Body of pancreas (tissue), 4 donors: Measurements from ENCODE around the gene TGFBI. TPM values are rescaled to one million over a fixed set of nuclear protein-coding genes. Genes with fewer than 3 reads are reported as not detected.
"Not testable (repeated sequence)": the region's sequence is repeated elsewhere in the genome, so short reads cannot be mapped to it uniquely, and the experiment has no call there.

Experiments used
- ATAC-seq: fragments of 150-250 bp; one replicate; pipeline ENCODE4 v1.9.1; 2016
- DNase-seq, 4 donors: peaks; one replicate each; pipeline ENCODE4 v3.0.0-alpha.2; 2019
- H3K27ac ChIP-seq, 4 donors: fragments of 200-600 bp; sonication (generic); 1 replicate in 3 of 4; 2 replicates in 1 of 4; pipeline versions ENCODE4 v1.5.1 to v1.6.1; 2016 to 2019; ENCODE audit warnings: mild to moderate bottlenecking in 1 of 4, mixed read lengths in 1 of 4, moderate library complexity in 1 of 4
- H3K27me3 ChIP-seq, 2 donors: fragments of 200-600 bp; sonication (generic); one replicate each; pipeline ENCODE4 v1.6.0; 2016; ENCODE audit warnings: mild to moderate bottlenecking in 1 of 2
- H3K36me3 ChIP-seq, 2 donors: fragments of 200-600 bp; sonication (generic); replicated peaks in 1 of 2; 2 replicates each; pipeline ENCODE4 v1.5.1; 2016; ENCODE audit warnings: low read depth in 2 of 2; ENCODE audit not compliant: insufficient read depth in 1 of 2
- H3K4me1 ChIP-seq: fragments of 200-600 bp; sonication (generic); one replicate; pipeline ENCODE4 v1.6.0; 2016
- H3K4me3 ChIP-seq, 2 donors: fragments of 200-600 bp; sonication (generic); 1 replicate in 1 of 2; 2 replicates in 1 of 2; pipeline ENCODE4 v1.5.1; 2016 to 2019
- H3K9me3 ChIP-seq, 3 donors: fragments of 200-600 bp; sonication (generic); 1 replicate in 2 of 3; 2 replicates in 1 of 3; pipeline ENCODE4 v1.5.1; 2016
- CTCF ChIP-seq, 7 experiments: fragments of 450-650 bp in 4 of 7; fragments of 200-600 bp in 3 of 7; sonication (generic) in 3 of 7; IDR thresholded peaks; one replicate each; pipeline ENCODE4 v1.5.1; 2016 to 2019; ENCODE audit warnings: antibody characterized with exemption in 7 of 7
- POLR2A ChIP-seq, 3 donors: fragments of 450-650 bp; IDR thresholded peaks; one replicate each; pipeline ENCODE4 v1.6.1; 2016; ENCODE audit warnings: antibody characterized with exemption in 3 of 3, mild to moderate bottlenecking in 2 of 3
- WGBS, 2 donors: methylation state at CpG; one replicate each; pipeline ENCODE4 v1.1.5; 2017; 5-methylcytosine and 5-hydroxymethylcytosine counted together
- intact Hi-C: fragments of 100-400 bp; cut with DNase I; formaldehyde crosslinking; loops from one replicate; pipeline ENCODE4 v1.15.1; 2023
- total RNA-seq, 2 donors: library from RNA; depleted of rRNA; stranded (reverse); fragments of >200 nt; gene quantifications; one replicate each; pipeline ENCODE4 v1.1.0, GENCODE V29; 2016

TGFBI gene
- total RNA-seq, 2 donors from 2014 or later, result 7.6 to 23.9 TPM

GRCh38 chr5:136042156-136042555, 13.4 kb downstream of the TGFBI start:
- no peak for DNase-seq
- Histone ChIP-seq H3K4me3 (no peak overlapping the region), H3K27ac (no peak overlapping the region), H3K4me1 (no peaks in the 10 kb centered on the region), H3K36me3 (no peaks in the 10 kb centered on the region), H3K9me3 (no peaks in the 10 kb centered on the region), H3K27me3 (no peaks in the 10 kb centered on the region)
- no peak for TF ChIP-seq POLR2A (IDR thresholded peaks at IDR 0.05)
- TF ChIP-seq CTCF (IDR thresholded peaks at IDR 0.05), result no peak
- WGBS, 2 donors, result 50 to 53% methylated on average over 1 of the region's 1 CpG
- intact Hi-C loops, result no loop called here
- ATAC-seq, result no peak

GRCh38 chr5:136042665-136043121, 13.9 kb downstream of the TGFBI start:
- no peaks in the 10 kb centered on the region for H3K9me3 ChIP-seq
- DNase-seq, result no peak
- ATAC-seq, result no peak
- no peak overlapping the region for H3K4me3 ChIP-seq
- H3K27ac ChIP-seq, result no peak overlapping the region
- no peaks in the 10 kb centered on the region for H3K4me1 ChIP-seq
- TF ChIP-seq POLR2A (IDR thresholded peaks at IDR 0.05), result no peak
- no peak for TF ChIP-seq CTCF (IDR thresholded peaks at IDR 0.05)
- intact Hi-C loops, result no loop called here
- H3K36me3 ChIP-seq, result no peaks in the 10 kb centered on the region
- 43 to 46% methylated on average over 6 of the region's 6 CpGs for WGBS, 2 donors
- no peaks in the 10 kb centered on the region for H3K27me3 ChIP-seq

- H3K4me3 ChIP-seq, result no peak overlapping the region
- DNase-seq (no peak), ATAC-seq (no peak)
- H3K9me3 ChIP-seq, result no peaks in the 10 kb centered on the region
- TF ChIP-seq CTCF (IDR thresholded peaks at IDR 0.05) (no peak), POLR2A (IDR thresholded peaks at IDR 0.05) (no peak)
- no peaks in the 10 kb centered on the region for H3K27me3 ChIP-seq
- H3K27ac ChIP-seq, result no peak overlapping the region
- intact Hi-C loops, result no loop called here
- 67% methylated on average over 2 of the region's 2 CpGs for WGBS, 2 donors
- H3K36me3 ChIP-seq, result no peaks in the 10 kb centered on the region
- no peaks in the 10 kb centered on the region for H3K4me1 ChIP-seq
Observed at GRCh38 chr5:136043551-136043950, 14.8 kb downstream of the TGFBI start.

GRCh38 chr5:136043968-136044610, 15.3 kb downstream of the TGFBI start:
- no peak overlapping the region for H3K4me3 ChIP-seq
- H3K36me3 ChIP-seq, result no peaks in the 10 kb centered on the region
- no peaks in the 10 kb centered on the region for H3K4me1 ChIP-seq
- TF ChIP-seq CTCF (IDR thresholded peaks at IDR 0.05), result no peak
- no peak for TF ChIP-seq POLR2A (IDR thresholded peaks at IDR 0.05)
- DNase-seq (no peak), ATAC-seq (no peak)
- H3K9me3 ChIP-seq, result no peaks in the 10 kb centered on the region
- H3K27me3 ChIP-seq, result no peaks in the 10 kb centered on the region
- intact Hi-C loops, result no loop called here
- no peak overlapping the region for H3K27ac ChIP-seq
- WGBS, 2 donors, result 89 to 91% methylated on average over 7 to 8 of the region's 8 CpGs

- intact Hi-C loops, H3K27ac ChIP-seq, ATAC-seq, H3K9me3 ChIP-seq, H3K27me3 ChIP-seq, DNase-seq, H3K36me3 ChIP-seq, H3K4me3 ChIP-seq, H3K4me1 ChIP-seq: not testable (repeated sequence)
- 81 to 82% methylated on average over 8 of the region's 8 CpGs for WGBS, 2 donors
Observed at GRCh38 chr5:136045026-136045425, 16.2 kb downstream of the TGFBI start.
